RCC 7860 (cell line): ENCODE data around the gene SNED1.

Source experiments
- DNase-seq: peaks from one replicate; pipeline ENCODE4 v3.0.0-alpha.2; 2015; ENCODE audit warnings: low spot score
- FAIRE-seq: peaks from 2 replicates; lab custom pipeline; 2012; peaks lifted over from hg19 to GRCh38; lab: Jason Lieb, UNC

The SNED1 gene

GRCh38 chr2:241123816-241124536, 125.6 kb downstream of the SNED1 start:
- FAIRE-seq = no peak

GRCh38 chr2:241125626-241126025, 127.2 kb downstream of the SNED1 start:
- no peak for FAIRE-seq
- no peak for DNase-seq

More at GRCh38 chr2:241123816-241124536, 125.6 kb downstream of the SNED1 start:
- no peak for DNase-seq

- DNase-seq (no peak), FAIRE-seq (no peak)
Measured at GRCh38 chr2:241126201-241126611, 127.8 kb downstream of the SNED1 start.

GRCh38 chr2:241126771-241127202, 128.4 kb downstream of the SNED1 start:
- FAIRE-seq (no peak), DNase-seq (no peak)

GRCh38 chr2:241128266-241128665, 129.8 kb downstream of the SNED1 start:
- DNase-seq = no peak
- no peak for FAIRE-seq

GRCh38 chr2:241129086-241129871, 130.9 kb downstream of the SNED1 start:
- DNase-seq = no peak
- FAIRE-seq = no peak

- no peak for DNase-seq
- no peak for FAIRE-seq
Measured at GRCh38 chr2:241130316-241130715, 131.9 kb downstream of the SNED1 start.

- DNase-seq (no peak), FAIRE-seq (no peak)
Measured at GRCh38 chr2:241131531-241131930, 133.1 kb downstream of the SNED1 start.

- FAIRE-seq (no peak), DNase-seq (no peak)
Measured at GRCh38 chr2:241132538-241133435, 134.4 kb downstream of the SNED1 start.

- DNase-seq (no peak), FAIRE-seq (no peak)
Measured at GRCh38 chr2:241133436-241133820, 135.0 kb downstream of the SNED1 start.

- FAIRE-seq = no peak
- DNase-seq = no peak
Measured at GRCh38 chr2:241134711-241135110, 136.3 kb downstream of the SNED1 start.

GRCh38 chr2:241135737-241136136, 137.3 kb downstream of the SNED1 start:
- DNase-seq (no peak), FAIRE-seq (no peak)

- DNase-seq = no peak
- no peak for FAIRE-seq
Measured at GRCh38 chr2:241136191-241136590, 137.8 kb downstream of the SNED1 start.

- DNase-seq = no peak
- no peak for FAIRE-seq
Measured at GRCh38 chr2:241136661-241137260, 138.3 kb downstream of the SNED1 start.

GRCh38 chr2:241137276-241138190, 139.1 kb downstream of the SNED1 start:
- DNase-seq (no peak), FAIRE-seq (no peak)

GRCh38 chr2:241138471-241138870, 140.1 kb downstream of the SNED1 start:
- FAIRE-seq (no peak), DNase-seq (no peak)

GRCh38 chr2:241139531-241140444, 141.4 kb downstream of the SNED1 start:
- FAIRE-seq (no peak), DNase-seq (no peak)

- no peak for FAIRE-seq
- DNase-seq = no peak
Measured at GRCh38 chr2:241140445-241140840, 142.0 kb downstream of the SNED1 start.
